K562 (cell line): ENCODE data around the gene STOM. TPM values are rescaled to one million over a fixed set of nuclear protein-coding genes. Genes with fewer than 3 reads are reported as not detected.

Experiments
- ATAC-seq: fragments of 200-7000 bp; cut with Tn5 transposase; 3 replicates; pipeline ENCODE4 v1.9.1; 2020; ENCODE audit warnings: moderate library complexity
- BruUV-seq: library from RNA; stranded (reverse); fragments of 400-500 nt; replicated peaks from 2 replicates; lab custom pipeline; 2021; lab: Mats Ljungman, UMichigan
- CTCF ChIA-PET: fragments of 300-600 bp; formaldehyde crosslinking; extraction: SDS; loops from one replicate; lab custom pipeline; 2021; ENCODE audit warnings: low intra/inter-chr PET ratio; lab: Yijun Ruan, JAX
- POLR2A ChIA-PET: fragments of 300-600, 350-650 bp; sonication (Branson Sonifier 250); formaldehyde crosslinking; extraction: SDS; loops from one replicate; lab custom pipeline; 2021; ENCODE audit warnings: antibody characterized with exemption, inconsistent platforms; lab: Yijun Ruan, JAX
- DNase-seq, 4 experiments: peaks; one replicate each; pipeline versions ENCODE4 v3.0.0 to v3.0.0-alpha.2; 2011 to 2018; ENCODE audit warnings: low spot score in 3 of 4, mixed read lengths in 3 of 4; ENCODE audit errors: extremely low read depth in 1 of 4
- FAIRE-seq: peaks from 2 replicates; lab custom pipeline; 2011; peaks lifted over from hg19 to GRCh38; lab: Jason Lieb, UNC
- H2AFZ ChIP-seq: 2 replicates; pipeline ENCODE4 v1.6.0; 2011; ENCODE audit warnings: low read depth, low read length, control low read depth, inconsistent platforms
- H3K27ac ChIP-seq: fragments of 200-600 bp; 3 replicates; pipeline ENCODE4 v1.8.0; 2011; ENCODE audit warnings: low read depth, mild to moderate bottlenecking, control low read depth, inconsistent platforms, low read length, moderate library complexity, mixed read lengths; ENCODE audit errors: extremely low read depth
- H3K27me3 ChIP-seq, 2 experiments: fragments of 300-600 bp in 1 of 2; 2 replicates in 1 of 2; 3 replicates in 1 of 2; pipeline versions ENCODE4 v1.6.0 to v1.8.0; 2011; ENCODE audit warnings: inconsistent platforms in 2 of 2, low read length in 2 of 2, mild to moderate bottlenecking in 1 of 2, mixed read lengths in 1 of 2, moderate library complexity in 1 of 2; ENCODE audit not compliant: control insufficient read depth in 2 of 2, insufficient read depth in 2 of 2
- H3K36me3 ChIP-seq: fragments of 300-600 bp; 3 replicates; pipeline ENCODE4 v1.8.0; 2011; ENCODE audit warnings: mild to moderate bottlenecking, low read length, inconsistent platforms; ENCODE audit not compliant: control insufficient read depth, insufficient read depth
- H3K4me1 ChIP-seq, 2 experiments: fragments of 200-600 bp in 1 of 2; replicated peaks in 1 of 2; 2 replicates in 1 of 2; 3 replicates in 1 of 2; pipeline versions ENCODE4 v1.5.1 to v1.8.0; 2011; ENCODE audit warnings: inconsistent platforms in 2 of 2, low read length in 2 of 2, mild to moderate bottlenecking in 1 of 2, mixed read lengths in 1 of 2, moderate library complexity in 1 of 2; ENCODE audit not compliant: control insufficient read depth in 2 of 2, insufficient read depth in 2 of 2
- H3K4me2 ChIP-seq: 2 replicates; pipeline ENCODE4 v1.6.1; 2011; ENCODE audit warnings: low read length, control low read depth, inconsistent platforms, mixed read lengths; ENCODE audit not compliant: insufficient read depth
- H3K4me3 ChIP-seq: fragments of 200-600 bp; sonication (generic), shearing (Covaris generic); 2 replicates; pipeline ENCODE4 v1.5.1; 2016; ENCODE audit warnings: control low read depth, inconsistent platforms
- H3K79me2 ChIP-seq: fragments of 200-600 bp; 3 replicates; pipeline ENCODE4 v1.8.0; 2011; ENCODE audit warnings: low read length, inconsistent platforms; ENCODE audit not compliant: control insufficient read depth, insufficient read depth
- H3K9ac ChIP-seq, 2 experiments: 2 replicates each; pipeline versions ENCODE4 v1.6.0 to v1.6.1; 2011; ENCODE audit warnings: low read depth in 2 of 2, low read length in 2 of 2, control low read depth in 1 of 2, inconsistent platforms in 1 of 2, mild to moderate bottlenecking in 1 of 2, mixed read lengths in 1 of 2; ENCODE audit not compliant: insufficient read depth in 1 of 2
- H3K9me1 ChIP-seq: one replicate; pipeline ENCODE4 v1.6.0; 2011; ENCODE audit warnings: inconsistent platforms, mild to moderate bottlenecking, low read length, moderate library complexity; ENCODE audit not compliant: control insufficient read depth, insufficient read depth
- H3K9me3 ChIP-seq: replicated peaks from 2 replicates; pipeline ENCODE4 v1.5.1; 2011; ENCODE audit warnings: low read depth, low read length, inconsistent platforms; ENCODE audit not compliant: control insufficient read depth, insufficient read depth
- H4K20me1 ChIP-seq: replicated peaks from 2 replicates; pipeline ENCODE4 v1.6.1; 2011; ENCODE audit warnings: low read length, inconsistent platforms, mixed read lengths; ENCODE audit not compliant: control insufficient read depth, insufficient read depth
- PRDM10 ChIP-seq: fragments of 450-650 bp; IDR thresholded peaks from 2 replicates; pipeline ENCODE4 v1.6.1; 2018; ENCODE audit not compliant: partially characterized antibody
- ZNF224 ChIP-seq: sonication (generic); formaldehyde crosslinking; IDR thresholded peaks from 2 replicates; pipeline ENCODE4 v1.8.0; 2022; ENCODE audit warnings: mild to moderate bottlenecking, missing genetic modification reagents
- WGBS: fragments of 100-300 bp; shearing (Covaris generic); methylation state at CpG from one replicate; pipeline ENCODE4 v1.1.6; 2016; ENCODE audit warnings: low coverage, mixed read lengths; ENCODE audit not compliant: insufficient coverage; ENCODE audit errors: missing lambda C conversion rate; 5-methylcytosine and 5-hydroxymethylcytosine counted together
- in situ Hi-C: fragments of 300-500 bp; cut with MboI; formaldehyde crosslinking; loops from 4 replicates; pipeline ENCODE4 v1.15.0; 2018; ENCODE audit warnings: inconsistent platforms, mixed read lengths
- intact Hi-C: fragments of 100-400 bp; cut with micrococcal nuclease; formaldehyde crosslinking; loops from 2 replicates; pipeline ENCODE4 v1.14.2; 2022
- polyA plus RNA-seq, 8 experiments: library from polyadenylated mRNA; depleted of rRNA in 4 of 8; stranded (reverse) in 5 of 8; unstranded in 3 of 8; fragments of >200 nt; fragmentation: Nextera tagmentation in 2 of 8; fragmentation: Illumina TruSeq in 1 of 8; extraction: Ambion mirVana in 2 of 8; extraction: Trizol in 1 of 8; gene quantifications; 2 replicates each; pipeline versions ENCODE4 v1.2.1 to v1.2.3, GENCODE V29; 2011 to 2014; ENCODE audit warnings: inconsistent platforms in 1 of 8, missing spikeins in 1 of 8
- total RNA-seq, 7 experiments: library from RNA; depleted of rRNA in 6 of 7; stranded (reverse); fragments of >200 nt in 6 of 7; fragmentation: Illumina TruSeq in 2 of 7; extraction: Trizol in 2 of 7; gene quantifications; 2 replicates each; pipeline versions ENCODE4 v1.2.1 to v1.2.3, GENCODE V29; 2011 to 2021; ENCODE audit warnings: low replicate concordance in 1 of 7

STOM gene
- total and polyA plus RNA-seq, 9 of the 15 experiments (the other 6 are each of a cell fraction or from before 2014, with no cell fraction given) = 23.2 to 140 (median 43.9) TPM

GRCh38 chr9:121294151-121294743 is 75.8 kb downstream of the STOM start:
- no peaks in the 10 kb centered on the region for H3K36me3 ChIP-seq
- H3K4me1 ChIP-seq = peaks cover 15 to 23% of the 10 kb centered on the region in 2 experiments
- H3K9me1 ChIP-seq = no peaks in the 10 kb centered on the region
- H2AFZ ChIP-seq = peak overlapping the region; percentile 28
- H3K79me2 ChIP-seq = no peaks in the 10 kb centered on the region
- no peaks in the 10 kb centered on the region for H3K27me3 ChIP-seq
- H3K4me2 ChIP-seq = no peak overlapping the region
- no peak for DNase-seq
- TF ChIP-seq ZNF224 (CRISPR knock-in tag) (no peak), PRDM10 (no peak)
- TF ChIP-seq, all 486 proteins: peak for 0
- H4K20me1 ChIP-seq = no peaks in the 10 kb centered on the region
- FAIRE-seq = no peak
- intact Hi-C loops (no loop called here), in situ Hi-C loops (no loop called here)
- no peaks in the 10 kb centered on the region for H3K9me3 ChIP-seq
- peak overlapping the region in 1 of 2 experiments; percentile 54; a peak in 2 of 4 replicates for H3K9ac ChIP-seq
- no peak overlapping the region for H3K27ac ChIP-seq
- WGBS = 49% methylated on average over 5 of the region's 6 CpGs
- BruUV-seq = no TSS peak
- ChIA-PET CTCF (no interaction called here), POLR2A (interaction anchor here (0.7 to 1.1 kb wide), 2 partner anchors 9 to 442 kb away, joined by 3 to 4 read pairs; no protein-coding TSS in a partner anchor)
- no peak overlapping the region for H3K4me3 ChIP-seq
- no peak for ATAC-seq
